GM23338 (cell line): Measurements from ENCODE around the gene SORCS2.

Source experiments
- CTCF ChIP-seq, 2 experiments: fragments of 200-600 bp in 1 of 2; sonication (generic) in 1 of 2; conservative IDR thresholded peaks; 2 replicates each; pipeline versions ENCODE4 v1.5.1 to v1.6.1; 2016 to 2017; ENCODE audit warnings: antibody characterized with exemption in 2 of 2, low read depth in 2 of 2, mild to moderate bottlenecking in 2 of 2, moderate library complexity in 1 of 2
- EZH2 ChIP-seq: fragments of 200-600 bp; sonication (generic); IDR thresholded peaks from one replicate; pipeline ENCODE4 v1.8.0; 2017; ENCODE audit warnings: antibody characterized with exemption, mild to moderate bottlenecking, low read depth; ENCODE audit not compliant: unreplicated experiment

- TF ChIP-seq EZH2 (no peak), CTCF (conservative IDR thresholded peaks at IDR 0.05; ENCODE audit: low read depth in 2 of 2) (no peak)
These were observed 436.1 kb downstream of the SORCS2 start for GRCh38 chr4:7628432-7628831.
